GM21619 (cell line): Measurements from ENCODE around the gene ANKRD53.
"Not testable (repeated sequence)": the region's sequence is repeated elsewhere in the genome, so short reads cannot be mapped to it uniquely, and the experiment has no call there.

Experiments
- ATAC-seq: cut with Tn5 transposase; IDR thresholded peaks from one replicate; pipeline ENCODE4 v1.9.1; 2021; ENCODE audit not compliant: unreplicated experiment

ANKRD53 gene

DNA sequence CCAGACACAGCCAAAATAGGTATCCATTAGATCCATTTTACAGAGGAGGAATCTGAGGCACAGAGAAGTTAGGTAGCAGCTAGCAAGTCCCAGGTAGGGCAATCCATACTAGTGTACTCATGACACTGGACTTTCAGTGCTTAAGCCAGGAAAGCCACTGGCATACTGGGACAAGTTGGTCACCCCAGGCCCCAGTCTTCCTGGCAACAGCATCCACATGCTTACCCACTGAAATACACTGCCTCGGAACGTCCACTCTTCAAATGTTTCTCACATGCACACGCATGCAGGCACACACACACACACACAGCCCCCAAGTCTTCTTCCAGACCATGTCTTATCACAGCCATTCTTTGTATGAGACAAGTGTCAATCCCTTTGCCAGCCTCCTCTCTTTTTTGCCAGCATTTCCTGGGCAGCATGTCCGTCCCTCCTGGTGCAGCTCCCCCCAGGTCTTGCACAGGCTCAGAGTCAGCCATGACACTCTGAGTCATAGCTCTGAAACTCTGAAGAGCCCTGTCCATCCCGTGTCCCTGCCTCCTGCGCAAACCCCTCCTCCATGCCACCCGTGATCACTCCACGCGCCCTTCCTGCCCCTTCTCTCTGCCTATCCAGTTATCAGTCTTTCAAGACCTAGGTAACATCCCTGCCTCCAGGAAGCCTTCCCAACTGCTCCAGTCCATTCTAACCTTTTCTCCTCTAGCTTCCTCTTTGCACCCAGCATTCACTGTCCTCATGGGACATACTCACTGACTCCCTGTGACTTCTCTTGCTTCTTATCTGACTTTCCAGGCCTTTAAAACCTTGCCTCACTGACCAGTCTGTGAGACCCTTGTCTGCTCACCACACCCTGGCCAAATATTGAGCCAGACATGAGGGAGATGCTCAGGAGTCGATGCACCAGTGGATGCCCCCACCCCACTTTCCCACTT, 27.1 kb downstream of the ANKRD53 start:
- ATAC-seq = no peak

DNA sequence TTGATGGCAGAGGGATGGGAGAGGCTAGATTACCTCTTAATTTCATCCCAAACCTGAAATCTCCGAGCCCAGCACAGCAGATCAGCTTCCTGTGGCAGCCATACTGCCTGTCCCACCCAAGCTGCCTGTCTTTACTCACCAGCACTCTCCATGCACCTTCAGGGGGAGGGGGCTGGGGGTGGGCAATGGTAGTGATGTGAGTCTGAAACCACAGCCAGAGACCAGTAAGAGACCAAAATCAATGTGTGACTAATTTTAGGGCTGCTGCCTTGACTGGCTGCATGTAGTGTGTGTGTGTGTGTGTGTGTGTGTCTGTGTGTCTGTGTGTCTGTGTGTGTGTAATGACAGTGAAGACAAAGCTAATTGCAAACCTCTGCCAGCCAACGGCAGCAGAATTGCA, 27.9 kb downstream of the ANKRD53 start:
- no peak for ATAC-seq

DNA sequence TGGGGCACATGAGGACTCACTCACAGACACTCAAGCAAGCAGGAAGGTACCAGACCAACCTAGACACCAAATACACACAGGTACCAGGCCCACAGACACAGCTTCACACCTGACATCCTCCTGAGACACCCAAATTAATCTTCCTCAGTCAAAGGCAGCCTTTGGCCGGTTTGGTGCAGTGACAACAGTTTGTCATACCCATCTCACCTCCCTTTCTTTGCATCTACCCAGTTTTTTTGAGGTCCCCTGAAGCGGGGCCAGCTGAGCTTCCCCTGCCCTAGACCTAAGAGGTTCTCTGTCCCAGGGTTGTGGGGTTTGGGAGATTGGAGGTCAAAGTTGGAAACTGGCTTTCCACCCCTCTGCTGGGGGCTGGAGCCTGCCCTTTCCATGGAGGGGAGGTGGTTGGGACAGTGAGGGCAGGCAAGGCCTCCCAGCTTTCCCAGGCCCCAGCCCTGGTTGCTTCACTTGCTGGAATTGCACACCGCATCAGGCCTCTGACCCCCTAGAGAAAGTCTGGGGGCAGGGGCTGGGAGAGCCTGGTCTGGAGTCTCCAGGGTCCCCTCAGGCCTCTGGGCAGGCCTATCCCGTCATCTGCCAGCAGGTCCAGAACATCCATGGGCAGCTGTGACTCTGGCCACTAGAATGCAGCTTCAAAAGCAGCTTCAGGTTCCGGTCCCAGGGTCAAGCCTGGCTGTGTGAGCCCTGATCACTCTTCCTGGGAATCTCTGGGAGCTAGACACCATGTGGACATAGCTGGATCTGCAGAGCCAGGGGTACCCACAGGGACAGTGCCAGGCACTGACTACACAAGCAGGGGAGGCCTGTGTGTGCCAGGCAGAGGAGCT, 28.7 kb downstream of the ANKRD53 start:
- ATAC-seq = no peak

DNA sequence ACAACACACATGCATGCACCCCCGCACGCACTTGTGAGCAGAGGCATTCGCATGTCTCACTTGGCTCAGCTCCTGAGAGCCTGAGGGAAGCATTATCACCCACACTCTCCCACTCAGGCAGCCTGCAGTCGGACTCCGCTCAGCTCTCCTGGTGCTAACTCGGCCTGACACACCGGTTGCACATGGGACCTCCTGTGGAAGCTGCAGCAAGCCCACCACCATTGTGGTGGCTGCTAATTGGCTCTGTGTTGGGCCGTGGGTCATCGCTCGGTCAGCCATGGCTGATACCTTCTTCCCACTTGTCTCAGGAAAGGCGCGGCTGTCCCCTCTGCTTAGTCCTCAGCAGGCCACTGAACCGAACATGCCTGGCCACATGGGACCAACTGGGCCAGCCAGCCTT, 29.9 kb downstream of the ANKRD53 start:
- no peak for ATAC-seq

DNA sequence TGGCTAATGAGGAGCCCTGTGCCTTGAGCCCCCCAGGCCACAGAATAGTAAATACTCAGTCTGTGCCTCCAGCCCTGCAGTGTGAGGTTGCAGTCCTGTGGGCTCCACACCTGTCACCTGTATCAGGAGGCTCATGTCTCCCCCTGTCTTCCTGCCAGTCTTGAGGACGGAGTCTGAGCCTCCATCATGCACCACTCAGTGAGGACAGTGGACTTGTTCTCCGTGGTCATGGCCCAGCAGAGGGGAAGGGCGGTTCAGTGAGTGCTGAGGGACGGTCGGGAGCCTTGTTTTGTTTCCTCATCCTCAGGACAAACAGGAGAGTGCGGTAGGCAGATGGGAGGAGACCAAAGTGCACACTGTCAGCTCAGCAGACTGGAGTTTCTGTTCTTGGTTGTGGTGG, 33.4 kb downstream of the ANKRD53 start:
- ATAC-seq = not testable (repeated sequence)

DNA sequence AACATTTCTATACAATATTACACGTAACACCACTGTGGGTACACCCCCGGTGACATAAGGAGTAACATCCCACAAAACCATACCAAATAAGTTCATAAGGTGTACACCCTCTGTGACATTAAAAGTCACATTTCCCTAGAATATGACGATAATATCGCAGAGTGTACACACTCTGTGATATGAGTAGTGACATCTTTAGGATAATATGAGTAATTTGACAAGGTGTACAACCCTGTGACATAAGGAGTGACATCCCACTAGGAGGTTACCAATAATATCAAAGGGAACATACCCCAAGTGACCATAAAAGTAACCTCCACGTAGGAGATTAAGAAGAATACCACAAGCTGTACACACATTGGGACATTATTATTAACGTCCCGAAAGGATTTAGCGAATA, 40.2 kb downstream of the ANKRD53 start:
- no peak for ATAC-seq

DNA sequence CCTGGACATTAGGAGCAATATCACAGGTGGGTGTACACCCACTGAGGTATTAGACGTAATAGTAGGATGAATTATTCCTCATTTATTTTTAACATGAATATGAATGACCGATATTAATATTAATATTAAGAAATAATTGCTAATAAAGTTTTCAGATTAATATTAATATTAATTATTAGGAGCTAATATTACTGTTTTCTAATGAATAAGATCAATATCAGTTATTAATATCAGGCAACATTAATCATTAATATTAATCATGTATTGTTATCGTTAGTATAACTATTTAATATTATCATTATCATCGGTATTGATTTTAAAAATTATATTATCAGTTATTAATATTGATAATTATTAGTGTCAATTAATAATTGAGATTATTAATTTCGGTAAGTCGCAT, 41.6 kb downstream of the ANKRD53 start:
- ATAC-seq = not testable (repeated sequence)

DNA sequence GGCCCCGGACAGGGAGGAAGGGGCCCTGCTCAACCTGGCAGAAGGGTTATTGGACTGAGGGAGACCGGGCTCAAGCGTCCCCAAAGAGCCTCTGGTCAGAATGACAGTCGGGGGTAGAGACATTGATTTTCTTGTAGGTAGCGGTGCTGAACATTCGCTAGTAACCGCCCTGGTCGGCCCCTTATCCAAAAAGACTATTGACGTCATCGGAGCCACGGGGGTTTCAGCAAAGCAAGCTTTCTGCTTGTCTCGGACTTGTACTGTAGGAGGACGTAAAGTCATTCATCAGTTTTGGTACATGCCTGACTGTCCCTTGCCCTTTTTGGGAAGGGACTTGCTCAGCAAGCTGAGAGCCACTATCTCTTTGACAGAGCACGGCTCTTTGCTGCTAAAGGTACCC, 43.0 kb downstream of the ANKRD53 start:
- not testable (repeated sequence) for ATAC-seq

DNA sequence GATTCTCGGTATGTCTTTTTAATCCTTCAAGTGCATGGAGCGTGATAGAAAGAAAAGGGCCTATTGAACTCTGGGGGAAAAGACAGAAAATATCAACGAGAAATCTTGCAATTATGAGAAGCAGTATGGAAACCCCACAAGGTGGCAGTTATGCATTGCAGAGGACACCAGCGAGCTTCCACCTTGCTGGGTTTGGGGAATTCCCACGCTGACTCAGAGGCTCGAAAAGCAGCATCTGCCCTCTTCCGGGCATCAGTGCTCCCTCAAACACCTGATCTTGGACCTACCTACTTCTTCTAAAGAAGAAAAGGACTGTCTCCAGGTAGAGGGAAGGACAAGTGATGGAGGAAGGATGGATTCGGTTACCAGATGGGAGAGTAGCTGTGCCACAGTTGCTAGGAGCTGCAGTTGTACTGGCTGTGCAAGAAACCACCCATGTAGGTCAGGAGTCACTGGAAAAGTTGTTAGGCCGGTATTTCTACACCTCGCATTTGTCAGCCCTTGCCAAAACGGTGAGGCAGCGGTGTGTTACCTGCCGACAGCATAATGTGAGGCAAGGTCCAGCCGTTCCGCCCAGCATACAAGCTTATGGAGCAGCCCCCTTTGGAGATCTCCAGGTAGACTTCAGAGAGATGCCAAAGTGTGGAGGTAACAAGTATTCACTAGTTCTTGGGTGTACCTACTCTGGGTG, 45.3 kb downstream of the ANKRD53 start:
- ATAC-seq = not testable (repeated sequence)
